Pancreas (tissue), 10 donors: Measurements from ENCODE around the gene AP3B1. TPM values are rescaled to one million over a fixed set of nuclear protein-coding genes. Genes with fewer than 3 reads are reported as not detected.

Experiments used
- ATAC-seq, 4 donors: fragments of 200-7000 bp; cut with Tn5 transposase; one replicate each; pipeline versions ENCODE4 v1.8.0 to v1.9.1; 2020; ENCODE audit warnings: mild to moderate bottlenecking in 4 of 4, moderate library complexity in 4 of 4
- DNase-seq, 6 donors: peaks; one replicate each; pipeline ENCODE4 v3.0.0-alpha.2; 2020
- FAIRE-seq: peaks from 2 replicates; lab custom pipeline; 2012; peaks lifted over from hg19 to GRCh38; lab: Jason Lieb, UNC
- H3K27ac ChIP-seq, 4 donors: fragments of 200-600 bp; sonication (generic); 1 replicate in 3 of 4; 2 replicates in 1 of 4; pipeline versions ENCODE4 v1.5.0 to v1.8.0; 2020
- H3K27me3 ChIP-seq, 4 donors: fragments of 200-600 bp; one replicate each; pipeline ENCODE4 v1.8.0; 2021
- H3K36me3 ChIP-seq, 3 donors: fragments of 200-600 bp; sonication (generic) in 1 of 3; one replicate each; pipeline versions ENCODE4 v1.5.0 to v1.8.0; 2020 to 2021
- H3K4me1 ChIP-seq, 3 donors: fragments of 200-600 bp; one replicate each; pipeline ENCODE4 v1.8.0; 2021
- H3K4me3 ChIP-seq, 4 donors: fragments of 200-600 bp; sonication (generic) in 2 of 4; one replicate each; pipeline versions ENCODE4 v1.5.0 to v1.8.0; 2020 to 2021
- H3K9me3 ChIP-seq, 4 donors: fragments of 200-600 bp; one replicate each; pipeline ENCODE4 v1.8.0; 2021
- whole genome bisulfite sequencing, 2 donors: extraction: QIAGEN DNeasy Blood & Tissue Kit; methylation state at CpG; one replicate each; pipeline ENCODE4 v1.1.7; 2013; 5-methylcytosine and 5-hydroxymethylcytosine counted together
- intact Hi-C, 3 donors: fragments of 100-400 bp; cut with DNase I; formaldehyde crosslinking; loops; one replicate each; pipeline versions ENCODE4 v1.11.1 to v1.14.2; 2022
- polyA plus RNA-seq, 2 donors: library from polyadenylated mRNA; stranded (reverse); fragments of 200-250 nt; gene quantifications; one replicate each; pipeline ENCODE4 v1.2.3, GENCODE V29; 2013
- total RNA-seq, 6 donors: library from RNA; stranded (reverse); fragmentation: NEBNext Ultra II Directional in 4 of 6; extraction: Animal tissue kit (Norgen Biotek cat#: 25700) in 4 of 6; gene quantifications; one replicate each; pipeline versions ENCODE4 v1.2.1 to v1.2.4, GENCODE V29; 2021 to 2023
- TF ChIP-seq, protein P1 (sequence below), 4 donors: fragments of 200-600 bp; sonication (generic) in 3 of 4; IDR thresholded peaks; one replicate each; pipeline versions ENCODE4 v1.5.0 to v1.8.0; 2021; ENCODE audit warnings: antibody characterized with exemption in 4 of 4
- donor health status: healthy with polysubstance abuse.
- donor health status: DM: no; HTN: no; CAD: no; lungs with moderate emphysema.
- donor health status: DM: no; HTN: no; CAD: no.
- donor health status: control.
- donor health status: control.
- donor health status: Bipolar disorder and iron deficiency.
- donor health status: DM: yes; HTN: yes; CAD: no.
- donor health status: DM: no; HTN: no; CAD: no.
- donor health status: DM: no; HTN: no; CAD: no.
- donor health status: DM: yes; HTN: yes; CAD: no.

The AP3B1 gene
- total and polyA plus RNA-seq, 8 donors, result 11.9 to 26.0 (median 18.2) TPM

DNA sequence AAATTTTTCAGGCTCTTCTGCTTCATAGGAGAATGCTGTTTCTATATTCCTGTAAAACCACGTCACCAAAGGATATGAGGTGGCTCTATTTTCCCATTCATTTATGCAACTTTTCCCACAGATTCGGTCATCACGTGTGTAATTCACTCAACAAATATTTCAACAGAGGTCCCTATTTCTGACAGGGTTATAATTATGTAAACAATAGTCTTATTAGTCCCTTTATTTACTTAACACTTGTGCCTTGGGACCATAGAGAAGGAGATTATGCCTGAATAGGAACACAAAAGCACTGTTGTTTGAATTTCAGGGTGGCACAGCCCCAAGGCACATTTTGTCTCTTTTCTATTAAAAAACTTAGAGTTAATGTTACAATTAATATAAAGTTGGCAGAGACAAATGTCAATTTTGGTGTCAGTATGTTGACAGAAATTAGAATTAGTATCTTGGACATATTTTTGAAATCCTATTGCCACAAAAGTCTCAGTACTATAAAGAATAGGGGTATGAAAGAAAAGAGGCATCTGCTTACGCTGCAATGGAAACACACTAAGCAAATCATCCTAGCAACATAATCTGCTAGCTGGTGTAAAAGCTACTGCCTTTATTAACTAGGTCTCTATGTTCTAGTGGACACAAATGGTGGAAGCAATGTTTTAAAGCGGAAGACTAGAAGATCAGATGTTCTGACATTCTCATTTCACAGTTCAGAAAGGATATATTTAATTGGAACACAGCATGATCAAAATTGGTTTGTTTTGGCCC, 289.3 kb downstream of the AP3B1 start:
- intact Hi-C loops, result no loop called here
- 46 to 56% methylated on average over 5 of the region's 5 CpGs for WGBS, 2 donors
- ATAC-seq, result peak; percentile 21 to 75 (median 46)
- Histone ChIP-seq H3K4me1 (peaks cover 0 to 8% (median 0%) of the 10 kb centered on the region in 3 donors), H3K36me3 (no peaks in the 10 kb centered on the region), H3K27ac (no peak overlapping the region), H3K4me3 (no peak overlapping the region), H3K27me3 (no peaks in the 10 kb centered on the region), H3K9me3 (no peaks in the 10 kb centered on the region)
- FAIRE-seq, result no peak
- TF ChIP-seq, protein P1, sequence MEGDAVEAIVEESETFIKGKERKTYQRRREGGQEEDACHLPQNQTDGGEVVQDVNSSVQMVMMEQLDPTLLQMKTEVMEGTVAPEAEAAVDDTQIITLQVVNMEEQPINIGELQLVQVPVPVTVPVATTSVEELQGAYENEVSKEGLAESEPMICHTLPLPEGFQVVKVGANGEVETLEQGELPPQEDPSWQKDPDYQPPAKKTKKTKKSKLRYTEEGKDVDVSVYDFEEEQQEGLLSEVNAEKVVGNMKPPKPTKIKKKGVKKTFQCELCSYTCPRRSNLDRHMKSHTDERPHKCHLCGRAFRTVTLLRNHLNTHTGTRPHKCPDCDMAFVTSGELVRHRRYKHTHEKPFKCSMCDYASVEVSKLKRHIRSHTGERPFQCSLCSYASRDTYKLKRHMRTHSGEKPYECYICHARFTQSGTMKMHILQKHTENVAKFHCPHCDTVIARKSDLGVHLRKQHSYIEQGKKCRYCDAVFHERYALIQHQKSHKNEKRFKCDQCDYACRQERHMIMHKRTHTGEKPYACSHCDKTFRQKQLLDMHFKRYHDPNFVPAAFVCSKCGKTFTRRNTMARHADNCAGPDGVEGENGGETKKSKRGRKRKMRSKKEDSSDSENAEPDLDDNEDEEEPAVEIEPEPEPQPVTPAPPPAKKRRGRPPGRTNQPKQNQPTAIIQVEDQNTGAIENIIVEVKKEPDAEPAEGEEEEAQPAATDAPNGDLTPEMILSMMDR (IDR thresholded peaks at IDR 0.05), result no peak
- no peak for DNase-seq

- WGBS, 2 donors, result 68 to 75% methylated on average over 1 of the region's 1 CpG
- Histone ChIP-seq H3K4me3 (no peak overlapping the region), H3K27me3 (no peaks in the 10 kb centered on the region), H3K27ac (no peak overlapping the region), H3K36me3 (no peaks in the 10 kb centered on the region), H3K4me1 (peaks cover 0 to 8% (median 0%) of the 10 kb centered on the region in 3 donors), H3K9me3 (no peaks in the 10 kb centered on the region)
- TF ChIP-seq, protein P1 (IDR thresholded peaks at IDR 0.05), result no peak
- no peak for FAIRE-seq
- intact Hi-C loops, result no loop called here
- no peak for ATAC-seq
- DNase-seq, result no peak
Observed at GRCh38 chr5:78004559-78004958, 289.9 kb downstream of the AP3B1 start.

- Histone ChIP-seq H3K4me1 (peaks cover 0 to 8% (median 0%) of the 10 kb centered on the region in 3 donors), H3K9me3 (no peaks in the 10 kb centered on the region), H3K27ac (no peak overlapping the region), H3K36me3 (no peaks in the 10 kb centered on the region), H3K4me3 (no peak overlapping the region), H3K27me3 (no peaks in the 10 kb centered on the region)
- DNase-seq (no peak), FAIRE-seq (no peak), ATAC-seq (no peak)
- 98% methylated on average over 7 of the region's 7 CpGs for WGBS, 2 donors
- TF ChIP-seq, protein P1 (IDR thresholded peaks at IDR 0.05), result no peak
- intact Hi-C loops, result no loop called here
Observed at GRCh38 chr5:78003919-78004318, 290.6 kb downstream of the AP3B1 start.

DNA sequence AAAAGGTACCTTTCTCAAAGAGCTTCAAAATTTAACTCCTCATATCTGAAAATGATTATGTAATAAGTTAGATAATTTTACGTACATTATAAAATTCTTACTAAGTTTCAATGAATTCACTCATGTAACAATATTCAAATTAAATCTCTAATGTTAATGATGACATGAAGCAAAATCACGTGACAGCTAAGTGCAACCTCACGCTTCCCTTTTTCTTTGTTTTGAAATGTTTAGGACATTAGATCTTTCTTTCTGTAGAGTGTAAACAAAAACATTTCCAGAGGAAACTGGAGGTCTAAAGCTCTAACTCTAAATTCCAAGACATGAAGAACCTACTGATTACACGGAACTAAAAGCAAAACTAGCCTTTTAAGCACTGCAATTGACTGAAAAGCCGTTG, 291.0 kb downstream of the AP3B1 start:
- no peak overlapping the region for H3K4me3 ChIP-seq
- H3K4me1 ChIP-seq, result peaks cover 0 to 8% (median 0%) of the 10 kb centered on the region in 3 donors
- H3K9me3 ChIP-seq, result no peaks in the 10 kb centered on the region
- no peaks in the 10 kb centered on the region for H3K36me3 ChIP-seq
- TF ChIP-seq, protein P1 (IDR thresholded peaks at IDR 0.05), result no peak
- ATAC-seq, result no peak
- WGBS, 2 donors, result 89 to 93% methylated on average over 5 of the region's 5 CpGs
- no peaks in the 10 kb centered on the region for H3K27me3 ChIP-seq
- DNase-seq, result no peak
- intact Hi-C loops, result no loop called here
- no peak for FAIRE-seq
- H3K27ac ChIP-seq, result no peak overlapping the region

GRCh38 chr5:78002690-78003089, 291.8 kb downstream of the AP3B1 start:
- H3K4me1 ChIP-seq, result peaks cover 0 to 8% (median 0%) of the 10 kb centered on the region in 3 donors

More at GRCh38 chr5:78002690-78003089, 291.8 kb downstream of the AP3B1 start:
- ATAC-seq (peak in 2 of 4 donors; percentile 21 to 22), FAIRE-seq (no peak), DNase-seq (no peak)
- TF ChIP-seq, protein P1 (IDR thresholded peaks at IDR 0.05), result no peak
- intact Hi-C loops, result no loop called here
- 41 to 50% methylated on average over 1 of the region's 1 CpG for WGBS, 2 donors
- no peaks in the 10 kb centered on the region for H3K27me3 ChIP-seq
- no peaks in the 10 kb centered on the region for H3K36me3 ChIP-seq
- H3K27ac ChIP-seq, result no peak overlapping the region
- H3K9me3 ChIP-seq, result no peaks in the 10 kb centered on the region
- H3K4me3 ChIP-seq, result no peak overlapping the region
